Fibroblast of lung (primary cell): ENCODE measurements around the gene STARD10.

Experiments
- EZH2 ChIP-seq: IDR thresholded peaks from 2 replicates; pipeline ENCODE4 v1.5.1; 2012; ENCODE audit warnings: low read length, control low read depth, mild to moderate bottlenecking; ENCODE audit errors: missing control alignments
- TF ChIP-seq, protein P1 (sequence below), 2 donors: IDR thresholded peaks in 1 of 2; conservative IDR thresholded peaks in 1 of 2; 1 replicate in 1 of 2; 2 replicates in 1 of 2; pipeline ENCODE4 v1.5.1; 2011 to 2012; ENCODE audit warnings: low read length in 2 of 2, control low read depth in 1 of 2, inconsistent platforms in 1 of 2, low read depth in 1 of 2, mild to moderate bottlenecking in 1 of 2

- TF ChIP-seq, protein P1, sequence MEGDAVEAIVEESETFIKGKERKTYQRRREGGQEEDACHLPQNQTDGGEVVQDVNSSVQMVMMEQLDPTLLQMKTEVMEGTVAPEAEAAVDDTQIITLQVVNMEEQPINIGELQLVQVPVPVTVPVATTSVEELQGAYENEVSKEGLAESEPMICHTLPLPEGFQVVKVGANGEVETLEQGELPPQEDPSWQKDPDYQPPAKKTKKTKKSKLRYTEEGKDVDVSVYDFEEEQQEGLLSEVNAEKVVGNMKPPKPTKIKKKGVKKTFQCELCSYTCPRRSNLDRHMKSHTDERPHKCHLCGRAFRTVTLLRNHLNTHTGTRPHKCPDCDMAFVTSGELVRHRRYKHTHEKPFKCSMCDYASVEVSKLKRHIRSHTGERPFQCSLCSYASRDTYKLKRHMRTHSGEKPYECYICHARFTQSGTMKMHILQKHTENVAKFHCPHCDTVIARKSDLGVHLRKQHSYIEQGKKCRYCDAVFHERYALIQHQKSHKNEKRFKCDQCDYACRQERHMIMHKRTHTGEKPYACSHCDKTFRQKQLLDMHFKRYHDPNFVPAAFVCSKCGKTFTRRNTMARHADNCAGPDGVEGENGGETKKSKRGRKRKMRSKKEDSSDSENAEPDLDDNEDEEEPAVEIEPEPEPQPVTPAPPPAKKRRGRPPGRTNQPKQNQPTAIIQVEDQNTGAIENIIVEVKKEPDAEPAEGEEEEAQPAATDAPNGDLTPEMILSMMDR (conservative IDR thresholded peaks at IDR 0.05 in 1 of 2, IDR thresholded peaks at IDR 0.05 in 1 of 2; ENCODE audit: low read depth in 1 of 2, low read length in 2 of 2): no peak
- TF ChIP-seq EZH2: no peak
These were observed 36.2 kb upstream of the STARD10 start for GRCh38 chr11:72829884-72830533.
